ENCODE results near the gene TMEM132C. TPM values are rescaled to one million over a fixed set of nuclear protein-coding genes. Genes with fewer than 3 reads are reported as not detected.

TMEM132C gene
- total RNA-seq, 1 donor: not detected

- no peak for TF ChIP-seq CTCF (IDR thresholded peaks at IDR 0.05; ENCODE audit: insufficient read depth, low read length)
- H3K4me3 ChIP-seq (ENCODE audit: low read depth, low read length): no peak overlapping the region
- DNase-seq (ENCODE audit: low read depth): no peak
Observed at GRCh38 chr12:128388461-128389000, 121.6 kb downstream of the TMEM132C start.

GRCh38 chr12:128393346-128393745 lies 126.4 kb downstream of the TMEM132C start:
- DNase-seq (ENCODE audit: low read depth): no peak
- H3K4me3 ChIP-seq (ENCODE audit: low read depth, low read length): no peak overlapping the region
- TF ChIP-seq CTCF (IDR thresholded peaks at IDR 0.05; ENCODE audit: insufficient read depth, low read length): no peak

DNA sequence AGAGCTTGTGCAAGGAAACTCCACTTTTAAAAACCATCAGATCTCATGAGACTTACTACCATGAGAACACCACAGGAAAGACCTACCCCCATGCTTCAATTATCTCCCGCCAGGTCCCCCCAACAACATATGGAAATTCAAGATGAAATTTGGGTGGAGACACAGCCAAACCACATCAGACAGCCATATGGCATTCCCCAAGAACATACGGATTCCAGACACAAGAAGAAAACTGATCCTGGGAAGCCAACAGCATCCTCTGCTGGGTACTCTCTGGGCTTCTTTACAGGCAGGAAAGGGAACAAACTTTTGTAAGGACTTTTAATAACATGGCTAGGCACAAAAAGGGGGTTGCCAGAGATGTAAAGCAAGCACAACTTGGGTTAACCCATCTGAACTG lies 127.2 kb downstream of the TMEM132C start:
- no peak overlapping the region for H3K4me3 ChIP-seq (ENCODE audit: low read depth, low read length)
- TF ChIP-seq CTCF (IDR thresholded peaks at IDR 0.05; ENCODE audit: insufficient read depth, low read length): no peak
- no peak for DNase-seq (ENCODE audit: low read depth)

GRCh38 chr12:128399253-128399652 lies 132.3 kb downstream of the TMEM132C start:
- H3K4me3 ChIP-seq (ENCODE audit: low read depth, low read length): no peak overlapping the region
- no peak for TF ChIP-seq CTCF (IDR thresholded peaks at IDR 0.05; ENCODE audit: insufficient read depth, low read length)
- DNase-seq (ENCODE audit: low read depth): no peak

DNA sequence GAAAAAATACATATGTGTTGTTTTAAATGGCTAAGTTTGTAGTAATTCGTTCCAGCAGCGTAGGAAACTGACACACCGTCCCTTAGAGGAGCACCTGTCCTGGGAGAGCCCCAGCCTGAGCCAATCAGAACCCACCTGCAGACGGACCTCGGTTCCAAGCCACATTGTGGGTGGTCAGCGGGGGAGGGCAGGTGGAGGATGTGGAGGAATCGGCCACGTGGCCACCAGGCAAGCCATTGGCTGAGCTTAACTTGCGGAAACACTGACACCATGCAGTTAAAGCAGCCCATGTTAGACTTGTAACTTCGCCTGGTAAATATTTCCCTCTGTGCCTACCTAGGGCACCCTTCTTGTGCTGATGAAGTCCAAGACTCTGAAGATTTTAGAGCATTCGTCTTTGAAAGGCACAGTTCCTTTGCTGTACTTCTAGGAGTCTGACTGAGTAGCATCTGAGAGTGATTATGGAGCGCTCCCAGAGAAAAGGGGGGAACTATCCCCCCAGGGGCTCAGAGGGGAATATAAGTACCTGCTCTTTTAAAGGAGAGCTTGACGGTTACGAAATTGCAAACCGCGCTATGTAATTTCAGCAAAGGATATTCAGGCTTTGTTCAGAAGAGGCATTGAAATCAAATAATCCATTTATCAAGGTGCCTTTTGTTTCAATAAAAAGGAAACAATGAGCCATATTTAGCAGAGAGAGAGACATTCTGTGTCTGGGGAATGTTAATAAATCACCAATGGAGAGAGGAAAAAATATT lies 135.7 kb downstream of the TMEM132C start:
- no peak overlapping the region for H3K4me3 ChIP-seq (ENCODE audit: low read depth, low read length)
- TF ChIP-seq CTCF (IDR thresholded peaks at IDR 0.05; ENCODE audit: insufficient read depth, low read length): no peak
- no peak for DNase-seq (ENCODE audit: low read depth)

DNA sequence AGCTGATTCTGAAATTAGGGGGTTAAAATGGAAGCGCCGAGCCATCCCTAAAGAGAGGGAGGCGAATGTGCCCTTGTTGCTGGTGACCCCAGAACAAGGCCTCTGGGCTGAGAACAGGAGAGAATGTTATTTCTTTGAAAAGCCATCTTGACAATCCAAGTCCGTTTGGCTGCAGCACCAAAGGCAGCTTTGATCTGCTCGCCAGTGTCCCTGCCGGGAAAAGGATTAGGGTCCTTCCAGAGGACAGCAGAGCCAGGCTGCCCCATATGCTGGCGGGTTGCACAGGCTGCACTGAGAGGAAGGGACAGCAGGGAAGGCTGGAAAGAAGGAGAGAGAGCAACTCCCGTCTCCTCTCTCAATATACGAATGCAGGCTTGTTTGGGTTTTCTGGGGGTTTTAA lies 141.7 kb downstream of the TMEM132C start:
- TF ChIP-seq CTCF (IDR thresholded peaks at IDR 0.05; ENCODE audit: insufficient read depth, low read length): no peak
- DNase-seq (ENCODE audit: low read depth): no peak
- no peak overlapping the region for H3K4me3 ChIP-seq (ENCODE audit: low read depth, low read length)

Data from fibroblast of the aortic adventitia (primary cell).